RWPE2 (cell line): ENCODE results near the gene TTC39B.
A peak's percentile ranks its signal among the peaks of the same experiment; 100 is the strongest.

Experiments
- ATAC-seq: fragments of 200-7000 bp; cut with Tn5 transposase; 3 replicates; pipeline ENCODE4 v1.9.1; 2021; ENCODE audit warnings: low read depth
- DNase-seq: peaks from one replicate; pipeline ENCODE4 v3.0.0-alpha.2; 2020; ENCODE audit warnings: low spot score
- H3K27ac ChIP-seq: fragments of 450-650 bp; 2 replicates; pipeline ENCODE4 v1.5.1; 2017; ENCODE audit warnings: mild to moderate bottlenecking; ENCODE audit not compliant: poor library complexity, severe bottlenecking
- H3K27me3 ChIP-seq: fragments of 250-450 bp; sonication (Bioruptor Pico); 2 replicates; pipeline ENCODE4 v1.5.1; 2021; ENCODE audit warnings: mild to moderate bottlenecking, moderate library complexity; ENCODE audit not compliant: insufficient read depth, poor library complexity, severe bottlenecking
- H3K36me3 ChIP-seq: fragments of 250-450 bp; sonication (Bioruptor Pico); 2 replicates; pipeline ENCODE4 v1.5.1; 2020; ENCODE audit warnings: low read depth, mild to moderate bottlenecking, moderate library complexity
- H3K4me1 ChIP-seq: fragments of 250-450 bp; sonication (Bioruptor Pico); 2 replicates; pipeline ENCODE4 v1.5.1; 2021; ENCODE audit warnings: mild to moderate bottlenecking, moderate library complexity; ENCODE audit not compliant: insufficient read depth, poor library complexity, severe bottlenecking
- H3K4me3 ChIP-seq: fragments of 250-450 bp; sonication (Bioruptor Pico); 2 replicates; pipeline ENCODE4 v1.5.1; 2021; ENCODE audit warnings: mild to moderate bottlenecking, moderate library complexity; ENCODE audit not compliant: severe bottlenecking
- H3K9me3 ChIP-seq: fragments of 250-450 bp; sonication (Bioruptor Pico); 2 replicates; pipeline ENCODE4 v1.5.1; 2021; ENCODE audit warnings: mild to moderate bottlenecking, moderate library complexity; ENCODE audit not compliant: severe bottlenecking
- CTCF ChIP-seq: fragments of 450-650 bp; IDR thresholded peaks from one replicate; pipeline ENCODE4 v1.5.1; 2017; ENCODE audit warnings: mild to moderate bottlenecking, moderate library complexity; ENCODE audit not compliant: poor library complexity, severe bottlenecking

TTC39B gene

DNA sequence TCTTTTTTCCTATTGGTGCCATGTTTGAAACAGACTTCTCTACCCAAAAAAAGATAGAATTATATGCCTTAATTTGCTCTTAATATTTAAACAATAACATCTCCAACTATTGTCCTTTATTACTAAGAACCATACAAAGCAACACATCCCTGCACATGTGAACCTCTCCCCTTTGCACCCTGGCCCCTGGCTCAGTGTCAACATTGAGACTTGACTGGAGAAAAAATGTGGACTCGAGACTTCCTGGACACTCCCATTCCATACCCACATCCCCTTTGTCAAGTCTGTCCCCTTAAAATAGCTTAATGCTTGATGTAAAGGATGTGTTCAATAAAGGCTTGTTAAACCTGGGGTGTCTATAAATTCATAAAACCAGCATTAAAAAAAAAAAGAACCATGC, 53.2 kb downstream of the TTC39B start:
- TF ChIP-seq CTCF = no peak
- H3K27ac ChIP-seq = no peak overlapping the region

GRCh38 chr9:15253197-15253596, 53.8 kb downstream of the TTC39B start:
- Histone ChIP-seq H3K9me3 (no peaks in the 10 kb centered on the region), H3K4me3 (no peak overlapping the region), H3K27ac (no peak overlapping the region), H3K4me1 (no peaks in the 10 kb centered on the region), H3K27me3 (no peaks in the 10 kb centered on the region), H3K36me3 (no peaks in the 10 kb centered on the region)
- DNase-seq = no peak
- peak; percentile 31; the same call in 1 of the 3 replicates for ATAC-seq
- TF ChIP-seq CTCF = no peak

More for the DNA sequence above, 53.2 kb downstream of the TTC39B start:
- no peaks in the 10 kb centered on the region for H3K36me3 ChIP-seq
- no peaks in the 10 kb centered on the region for H3K9me3 ChIP-seq
- no peaks in the 10 kb centered on the region for H3K27me3 ChIP-seq
- ATAC-seq (no peak), DNase-seq (no peak)
- H3K4me1 ChIP-seq = no peaks in the 10 kb centered on the region
- no peak overlapping the region for H3K4me3 ChIP-seq

DNA sequence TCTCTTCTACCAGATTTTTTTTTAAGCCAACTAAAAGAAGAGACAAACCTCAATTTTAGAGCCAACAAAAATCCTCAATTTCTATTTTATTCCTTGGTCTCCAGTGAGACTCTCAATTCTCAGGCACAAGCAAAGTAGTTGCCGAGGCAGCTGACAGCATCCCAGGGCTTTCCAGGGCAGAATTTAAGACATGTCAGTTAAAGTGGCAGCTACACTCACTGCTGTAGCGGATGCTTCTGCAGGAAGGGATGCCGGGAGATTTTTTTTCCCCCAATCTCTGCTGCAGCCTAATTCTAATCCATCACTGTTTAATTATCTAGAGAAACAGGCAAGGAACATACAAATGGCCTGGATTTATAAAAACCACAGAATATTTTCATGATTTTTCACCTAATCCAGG, 57.0 kb downstream of the TTC39B start:
- no peak for ATAC-seq
- TF ChIP-seq CTCF = no peak
- no peaks in the 10 kb centered on the region for H3K9me3 ChIP-seq
- DNase-seq = no peak
- H3K4me1 ChIP-seq = peaks cover 9% of the 10 kb centered on the region
- no peak overlapping the region for H3K4me3 ChIP-seq
- no peaks in the 10 kb centered on the region for H3K36me3 ChIP-seq
- H3K27ac ChIP-seq = no peak overlapping the region
- H3K27me3 ChIP-seq = no peaks in the 10 kb centered on the region

- peaks cover 9% of the 10 kb centered on the region for H3K4me1 ChIP-seq
- no peak for ATAC-seq
- TF ChIP-seq CTCF = no peak
- H3K27me3 ChIP-seq = no peaks in the 10 kb centered on the region
- H3K36me3 ChIP-seq = no peaks in the 10 kb centered on the region
- no peak overlapping the region for H3K27ac ChIP-seq
- H3K9me3 ChIP-seq = no peaks in the 10 kb centered on the region
- DNase-seq = no peak
- H3K4me3 ChIP-seq = no peak overlapping the region
These were observed 57.8 kb downstream of the TTC39B start for GRCh38 chr9:15249042-15249818.

DNA sequence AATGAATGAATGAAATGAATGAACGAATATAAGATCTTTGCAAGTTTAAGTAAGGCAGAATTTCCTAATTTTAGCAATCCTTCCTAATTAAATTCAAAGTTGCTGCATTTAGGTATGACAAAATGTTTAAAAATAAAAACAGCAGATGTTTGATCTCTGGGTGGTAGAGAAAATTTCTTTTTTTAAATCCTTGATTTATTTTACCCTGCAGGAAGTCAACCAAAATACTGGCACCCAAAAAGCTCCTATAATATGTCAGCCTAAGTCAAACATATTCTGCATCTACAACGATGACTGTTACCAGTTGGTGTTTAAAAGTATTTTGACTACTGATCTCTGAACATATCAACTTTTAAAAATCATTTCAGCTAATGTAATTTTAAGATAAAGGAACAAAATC, 58.4 kb downstream of the TTC39B start:
- H3K9me3 ChIP-seq = no peaks in the 10 kb centered on the region
- no peak overlapping the region for H3K27ac ChIP-seq
- no peak for TF ChIP-seq CTCF
- DNase-seq = no peak
- H3K27me3 ChIP-seq = no peaks in the 10 kb centered on the region
- H3K4me3 ChIP-seq = no peak overlapping the region
- no peaks in the 10 kb centered on the region for H3K36me3 ChIP-seq
- no peak for ATAC-seq
- peaks cover 9% of the 10 kb centered on the region for H3K4me1 ChIP-seq
